ENCODE data around the gene THRB.

GRCh38 chr3:24359102-24359501 lies 135.5 kb downstream of the THRB start:
- TF ChIP-seq POLR2AphosphoS5 (IDR thresholded peaks at IDR 0.05; ENCODE audit: low read depth, low read length), result no peak
- TF ChIP-seq POLR2A (IDR thresholded peaks at IDR 0.05; ENCODE audit: low read depth, low read length), result no peak
